ENCODE measurements around the gene GTF3C1.
"Not testable (repeated sequence)": the region's sequence is repeated elsewhere in the genome, so short reads cannot be mapped to it uniquely, and the experiment has no call there.

- not testable (repeated sequence) for TF ChIP-seq POLR2A (IDR thresholded peaks at IDR 0.05)
- TF ChIP-seq, protein P1, sequence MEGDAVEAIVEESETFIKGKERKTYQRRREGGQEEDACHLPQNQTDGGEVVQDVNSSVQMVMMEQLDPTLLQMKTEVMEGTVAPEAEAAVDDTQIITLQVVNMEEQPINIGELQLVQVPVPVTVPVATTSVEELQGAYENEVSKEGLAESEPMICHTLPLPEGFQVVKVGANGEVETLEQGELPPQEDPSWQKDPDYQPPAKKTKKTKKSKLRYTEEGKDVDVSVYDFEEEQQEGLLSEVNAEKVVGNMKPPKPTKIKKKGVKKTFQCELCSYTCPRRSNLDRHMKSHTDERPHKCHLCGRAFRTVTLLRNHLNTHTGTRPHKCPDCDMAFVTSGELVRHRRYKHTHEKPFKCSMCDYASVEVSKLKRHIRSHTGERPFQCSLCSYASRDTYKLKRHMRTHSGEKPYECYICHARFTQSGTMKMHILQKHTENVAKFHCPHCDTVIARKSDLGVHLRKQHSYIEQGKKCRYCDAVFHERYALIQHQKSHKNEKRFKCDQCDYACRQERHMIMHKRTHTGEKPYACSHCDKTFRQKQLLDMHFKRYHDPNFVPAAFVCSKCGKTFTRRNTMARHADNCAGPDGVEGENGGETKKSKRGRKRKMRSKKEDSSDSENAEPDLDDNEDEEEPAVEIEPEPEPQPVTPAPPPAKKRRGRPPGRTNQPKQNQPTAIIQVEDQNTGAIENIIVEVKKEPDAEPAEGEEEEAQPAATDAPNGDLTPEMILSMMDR (IDR thresholded peaks at IDR 0.05) = not testable (repeated sequence)
These were observed 92.2 kb downstream of the GTF3C1 start for GRCh38 chr16:27457605-27457900.
